Hematopoietic multipotent progenitor cell treated with erythropoietin and hydrocortisone succinate and interleukin-3 and kit ligand, for 6 days (in vitro differentiated cells): ENCODE measurements around the gene GNAI3.

Experiments used
- DNase-seq: peaks from one replicate; pipeline ENCODE4 v3.0.0-alpha.2; 2015

Gene GNAI3

GRCh38 chr1:109527098-109527811 is 21.2 kb upstream of the GNAI3 start:
- DNase-seq: no peak

DNA sequence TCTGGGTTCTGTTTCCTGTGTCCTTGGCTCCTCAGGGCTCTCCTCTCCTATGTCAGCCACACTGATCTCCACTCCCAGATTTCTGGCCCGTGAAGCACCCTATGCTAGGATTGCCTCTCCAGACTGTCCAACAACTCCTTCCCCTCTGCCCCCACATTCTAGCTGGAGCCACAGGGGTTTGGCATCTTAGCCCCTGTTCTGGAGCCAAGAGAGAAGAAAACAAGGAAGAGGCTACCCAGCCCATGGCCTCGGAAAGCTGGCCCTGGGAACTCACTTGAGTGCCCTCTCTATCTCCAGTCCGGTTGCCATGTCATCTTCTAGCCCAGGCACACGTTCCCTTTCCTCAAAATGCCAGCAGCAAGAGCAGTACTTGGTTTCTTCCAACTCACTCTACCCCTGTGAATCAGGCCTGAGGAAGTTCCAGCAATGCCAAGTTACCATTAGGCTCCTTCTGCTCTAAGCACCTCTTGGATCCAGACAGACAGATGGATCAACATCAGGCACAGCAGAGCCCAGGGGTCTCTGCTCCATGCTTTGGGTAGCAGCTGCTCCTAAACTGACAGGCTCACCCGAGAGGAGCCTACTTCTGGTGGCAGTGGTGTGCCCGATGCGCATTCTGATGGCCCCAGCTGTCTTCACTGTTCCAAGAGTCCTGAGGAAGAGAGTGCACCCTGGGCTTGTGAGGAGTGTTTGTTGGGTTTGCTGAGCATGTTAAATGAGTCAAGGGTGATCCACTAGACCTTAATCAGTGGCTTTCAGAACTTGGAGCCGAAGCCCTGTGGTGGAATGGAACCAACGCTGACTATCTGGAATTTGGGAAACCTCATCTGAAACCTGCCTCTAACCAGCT is 20.3 kb upstream of the GNAI3 start:
- DNase-seq: no peak

DNA sequence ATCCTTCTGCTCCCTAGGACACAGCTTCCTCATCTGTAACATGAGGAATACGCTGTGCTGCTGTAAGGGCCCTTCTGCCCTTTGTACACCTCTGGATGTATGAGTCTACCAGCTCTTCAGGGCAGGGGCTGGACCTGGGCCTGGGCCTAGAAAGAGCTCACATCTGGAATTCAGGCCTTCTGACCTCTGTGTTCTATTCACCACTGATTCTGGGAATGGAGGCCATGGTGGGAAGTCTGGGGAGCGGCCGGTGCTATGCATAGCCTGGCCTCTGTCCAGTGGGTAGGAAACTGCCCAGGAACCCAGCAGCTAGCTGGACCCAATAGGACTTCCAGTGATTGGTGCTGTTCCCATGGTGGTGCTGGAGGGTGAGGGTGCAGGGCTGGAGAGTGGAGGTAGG is 19.7 kb upstream of the GNAI3 start:
- no peak for DNase-seq

DNA sequence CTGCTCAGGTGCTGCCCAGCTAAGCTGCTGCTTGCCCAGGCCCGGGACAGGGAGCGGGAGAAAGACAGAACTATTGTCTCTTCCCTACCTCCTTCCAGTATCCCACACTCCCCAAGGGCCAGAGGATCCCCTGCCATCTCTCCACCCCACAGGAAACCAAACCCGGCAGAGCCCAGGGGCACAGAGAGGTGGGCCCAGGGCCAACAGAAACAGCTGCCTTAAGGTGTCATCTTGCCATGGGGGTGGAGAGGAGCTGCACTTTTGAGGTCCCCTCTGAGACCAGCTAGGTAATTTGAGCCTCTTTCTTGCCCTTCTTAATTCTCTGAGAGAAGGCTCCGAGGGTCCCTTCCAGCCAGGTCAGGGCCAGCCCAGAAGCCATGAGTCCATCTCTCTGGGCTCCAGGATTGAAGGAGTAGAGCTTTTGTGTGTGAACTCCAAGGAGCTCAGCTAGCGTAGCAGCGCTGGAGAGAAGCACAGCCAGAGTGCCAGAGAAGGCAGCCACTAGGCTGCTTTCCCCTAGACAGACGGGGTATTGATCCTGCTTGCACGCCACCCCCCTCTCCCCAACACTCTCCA is 18.4 kb upstream of the GNAI3 start:
- no peak for DNase-seq

DNA sequence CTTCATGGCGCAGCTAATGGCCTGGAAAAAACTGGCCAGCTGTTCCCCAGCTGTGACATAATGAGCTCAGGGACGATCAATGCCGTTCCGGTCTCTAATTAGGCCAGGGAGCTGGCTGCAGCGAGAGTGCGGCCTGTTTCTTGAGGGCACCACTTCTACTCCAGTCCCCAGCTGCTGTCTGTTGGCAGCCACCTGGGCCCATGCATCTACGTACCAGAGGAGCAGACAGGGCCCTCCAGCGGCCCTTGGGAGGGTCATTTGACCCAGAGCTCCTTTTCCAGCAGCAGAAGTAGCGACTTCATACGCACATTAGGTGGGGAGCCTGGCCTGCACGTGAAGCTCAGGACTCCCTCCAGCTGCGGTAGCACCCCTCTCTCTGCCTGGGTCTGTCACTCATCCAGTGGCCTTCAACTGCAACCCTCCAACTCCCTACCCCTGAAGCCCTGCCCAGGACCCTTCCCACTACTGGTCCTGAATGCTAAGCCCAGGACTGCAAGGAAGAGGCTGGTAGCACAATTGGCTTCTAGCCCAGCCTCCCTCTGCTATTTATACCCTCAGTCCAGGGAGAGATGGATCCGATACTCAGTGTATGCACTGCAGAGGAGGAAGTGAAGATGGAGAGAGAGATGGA is 17.8 kb upstream of the GNAI3 start:
- no peak for DNase-seq

GRCh38 chr1:109531380-109531779 is 17.0 kb upstream of the GNAI3 start:
- no peak for DNase-seq

DNA sequence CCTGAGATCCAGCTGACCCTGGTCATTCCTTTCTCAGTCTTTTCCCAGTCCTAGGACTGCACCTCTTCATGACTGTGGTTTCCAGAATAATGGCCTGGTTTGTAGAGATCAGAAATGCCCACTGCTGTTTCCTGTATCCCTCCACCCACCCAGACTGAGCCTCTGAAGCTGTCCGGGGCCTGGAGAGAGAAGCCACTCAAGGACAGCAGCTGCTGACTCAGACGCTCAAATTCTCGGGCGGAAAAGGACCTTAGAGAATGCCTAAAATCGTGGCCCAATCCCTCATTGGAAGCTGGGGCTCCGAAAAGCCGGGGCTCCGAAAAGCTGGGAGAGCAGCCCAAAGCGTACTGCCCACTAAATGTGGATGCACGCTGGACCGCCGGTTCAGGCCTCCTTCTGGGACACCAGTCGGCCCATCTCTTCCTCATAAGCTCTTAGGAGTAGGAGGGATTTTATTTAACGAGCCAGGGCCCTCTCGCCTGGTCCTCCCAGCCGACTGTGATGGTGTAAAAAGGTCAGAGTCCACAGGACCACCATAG is 16.5 kb upstream of the GNAI3 start:
- DNase-seq: no peak

DNA sequence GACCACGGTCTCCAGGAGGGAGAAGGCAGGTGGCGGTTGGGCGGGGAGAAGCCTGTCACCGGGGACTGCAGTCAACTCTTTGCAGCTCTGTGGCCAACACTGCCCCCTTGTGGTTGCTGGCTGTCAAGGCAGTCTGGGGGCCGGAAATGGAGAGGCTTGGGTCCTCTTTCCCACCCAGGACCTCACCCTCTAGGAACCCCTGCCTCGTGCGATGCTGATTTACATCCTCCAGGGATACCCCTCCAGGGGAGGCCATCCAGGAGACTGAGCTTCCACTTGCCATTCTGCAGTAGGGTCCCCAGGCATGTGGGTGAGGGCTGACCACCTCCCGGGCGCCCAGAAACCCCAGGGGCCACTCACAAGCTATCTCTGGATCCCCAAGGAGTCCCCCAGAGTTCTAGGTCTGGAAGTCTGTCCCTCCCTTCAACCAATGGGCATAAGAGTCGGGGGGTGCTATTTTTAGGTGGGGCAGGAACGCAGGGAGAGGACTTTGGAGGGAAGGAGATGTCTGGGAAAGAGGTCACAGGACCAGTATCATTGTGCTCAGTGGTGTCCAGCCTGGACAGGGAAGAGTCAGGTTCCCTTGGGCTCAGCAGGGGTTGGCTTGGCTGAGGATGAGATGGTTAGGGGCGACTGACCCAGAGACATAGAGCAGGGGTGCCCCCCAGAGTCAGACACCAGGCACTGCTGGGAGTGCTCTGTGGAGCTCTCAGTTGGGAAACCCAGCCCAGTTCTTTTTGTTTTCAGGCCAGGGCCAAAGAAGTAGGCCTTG is 15.9 kb upstream of the GNAI3 start:
- peak; percentile 89 for DNase-seq

- no peak for DNase-seq
Observed at GRCh38 chr1:109534307-109534858, 14.0 kb upstream of the GNAI3 start.

DNA sequence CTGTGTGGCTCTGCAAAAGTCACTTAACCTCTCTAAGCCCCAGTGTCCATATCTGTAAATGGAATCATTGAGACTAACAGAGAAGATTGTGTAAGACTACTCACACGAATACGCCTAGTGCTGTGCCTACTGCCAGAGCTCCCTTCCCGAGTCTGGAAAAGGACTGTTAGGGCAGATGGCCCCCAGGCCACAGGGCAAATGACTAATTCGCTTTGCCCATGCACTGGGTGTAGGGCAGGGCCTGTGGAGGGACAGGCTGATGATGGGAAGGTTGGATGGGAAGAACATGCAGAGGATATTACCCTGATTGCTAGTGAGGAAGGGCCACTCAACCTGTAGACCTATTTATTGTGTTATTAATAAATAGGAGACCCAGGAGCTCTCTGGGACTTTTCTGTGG is 12.9 kb upstream of the GNAI3 start:
- no peak for DNase-seq

- no peak for DNase-seq
Observed at GRCh38 chr1:109535971-109536491, 12.4 kb upstream of the GNAI3 start.

GRCh38 chr1:109537450-109538178 is 10.8 kb upstream of the GNAI3 start:
- no peak for DNase-seq

DNA sequence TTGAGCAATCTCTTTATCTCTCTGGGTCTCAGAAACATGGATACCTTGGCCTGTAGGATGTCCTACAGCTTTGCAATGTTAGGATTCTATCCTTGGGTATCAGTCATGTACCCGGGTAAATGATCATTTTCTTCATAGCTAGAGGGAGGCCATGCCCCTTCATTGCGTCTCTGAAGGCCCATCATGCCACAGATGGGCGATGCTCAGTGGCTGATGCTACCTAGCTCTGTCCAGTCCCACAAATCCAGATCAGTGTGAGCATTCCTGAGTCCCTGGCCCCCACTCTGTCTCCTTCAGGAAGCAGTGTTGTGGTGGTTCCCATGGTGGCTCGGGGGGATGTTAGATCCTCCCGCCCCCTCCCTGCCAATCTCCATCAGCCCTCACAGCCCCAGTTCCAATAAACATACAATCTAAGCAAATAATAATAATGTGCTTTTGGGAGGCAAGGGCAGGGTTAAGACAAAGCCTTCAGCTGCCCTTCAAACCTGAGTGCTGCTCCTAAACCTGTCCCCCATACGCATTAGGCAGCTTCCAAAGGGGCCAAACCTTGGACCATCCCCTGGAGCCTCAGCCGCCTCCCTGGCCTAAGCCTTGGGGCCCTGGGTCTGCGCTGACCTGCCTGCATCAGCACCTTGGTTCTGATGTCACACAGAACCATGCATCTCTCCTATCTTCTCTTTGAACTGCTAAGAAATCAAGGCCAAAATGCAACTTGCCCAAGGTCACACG is 9.4 kb upstream of the GNAI3 start:
- no peak for DNase-seq

DNA sequence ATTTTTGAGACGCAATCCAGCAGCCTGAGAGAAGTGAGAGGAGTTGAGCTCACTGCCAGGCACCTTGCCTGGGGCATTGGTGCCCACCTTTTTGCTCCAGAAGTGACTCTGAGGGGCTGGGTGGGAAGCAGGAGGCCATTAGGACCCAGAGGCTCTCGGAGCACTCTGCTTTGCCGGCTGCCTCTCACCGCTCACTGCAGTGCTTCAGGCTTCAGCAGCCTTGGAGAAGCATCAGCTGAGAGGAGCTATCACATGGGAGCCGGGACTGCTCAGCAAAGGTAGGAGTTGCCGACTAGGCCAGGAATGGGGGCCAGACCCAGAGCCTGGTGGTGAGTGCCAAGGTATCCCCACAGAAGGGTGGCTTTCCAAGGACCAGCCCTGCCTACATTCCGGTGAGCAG is 8.7 kb upstream of the GNAI3 start, which contains the start of gene GPR61:
Gene GPR61 (plus strand): TSS at position 197 of the 400 bp plus-strand sequence. CDS start 3,151 bp downstream, outside the sequence.
- no peak for DNase-seq

DNA sequence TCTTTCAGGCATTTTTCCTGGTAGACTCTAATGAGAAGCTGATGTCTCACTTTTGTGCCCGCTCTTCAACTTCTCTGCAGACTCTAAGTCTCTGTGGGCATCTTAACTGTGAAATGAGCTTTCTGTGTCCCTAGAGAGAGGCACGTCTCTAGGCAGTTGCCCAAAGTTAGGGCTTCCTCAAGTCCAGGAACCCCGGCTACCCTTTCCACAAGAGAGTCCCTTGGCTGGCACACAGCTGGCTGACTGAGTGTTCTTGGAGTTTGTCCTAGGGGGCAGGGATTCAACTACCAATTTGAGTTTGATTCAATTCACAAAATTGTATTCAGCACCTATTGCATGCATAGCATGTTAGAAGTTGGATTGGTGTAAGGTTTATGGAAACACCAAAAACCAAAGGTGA is 7.3 kb upstream of the GNAI3 start:
- DNase-seq: no peak

- DNase-seq: no peak
Observed at GRCh38 chr1:109542657-109543056, 5.8 kb upstream of the GNAI3 start.

DNA sequence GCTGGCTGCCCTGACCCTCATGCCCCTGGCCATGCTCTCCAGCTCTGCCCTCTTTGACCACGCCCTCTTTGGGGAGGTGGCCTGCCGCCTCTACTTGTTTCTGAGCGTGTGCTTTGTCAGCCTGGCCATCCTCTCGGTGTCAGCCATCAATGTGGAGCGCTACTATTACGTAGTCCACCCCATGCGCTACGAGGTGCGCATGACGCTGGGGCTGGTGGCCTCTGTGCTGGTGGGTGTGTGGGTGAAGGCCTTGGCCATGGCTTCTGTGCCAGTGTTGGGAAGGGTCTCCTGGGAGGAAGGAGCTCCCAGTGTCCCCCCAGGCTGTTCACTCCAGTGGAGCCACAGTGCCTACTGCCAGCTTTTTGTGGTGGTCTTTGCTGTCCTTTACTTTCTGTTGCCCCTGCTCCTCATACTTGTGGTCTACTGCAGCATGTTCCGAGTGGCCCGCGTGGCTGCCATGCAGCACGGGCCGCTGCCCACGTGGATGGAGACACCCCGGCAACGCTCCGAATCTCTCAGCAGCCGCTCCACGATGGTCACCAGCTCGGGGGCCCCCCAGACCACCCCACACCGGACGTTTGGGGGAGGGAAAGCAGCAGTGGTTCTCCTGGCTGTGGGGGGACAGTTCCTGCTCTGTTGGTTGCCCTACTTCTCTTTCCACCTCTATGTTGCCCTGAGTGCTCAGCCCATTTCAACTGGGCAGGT is 5.0 kb upstream of the GNAI3 start:
- no peak for DNase-seq

DNA sequence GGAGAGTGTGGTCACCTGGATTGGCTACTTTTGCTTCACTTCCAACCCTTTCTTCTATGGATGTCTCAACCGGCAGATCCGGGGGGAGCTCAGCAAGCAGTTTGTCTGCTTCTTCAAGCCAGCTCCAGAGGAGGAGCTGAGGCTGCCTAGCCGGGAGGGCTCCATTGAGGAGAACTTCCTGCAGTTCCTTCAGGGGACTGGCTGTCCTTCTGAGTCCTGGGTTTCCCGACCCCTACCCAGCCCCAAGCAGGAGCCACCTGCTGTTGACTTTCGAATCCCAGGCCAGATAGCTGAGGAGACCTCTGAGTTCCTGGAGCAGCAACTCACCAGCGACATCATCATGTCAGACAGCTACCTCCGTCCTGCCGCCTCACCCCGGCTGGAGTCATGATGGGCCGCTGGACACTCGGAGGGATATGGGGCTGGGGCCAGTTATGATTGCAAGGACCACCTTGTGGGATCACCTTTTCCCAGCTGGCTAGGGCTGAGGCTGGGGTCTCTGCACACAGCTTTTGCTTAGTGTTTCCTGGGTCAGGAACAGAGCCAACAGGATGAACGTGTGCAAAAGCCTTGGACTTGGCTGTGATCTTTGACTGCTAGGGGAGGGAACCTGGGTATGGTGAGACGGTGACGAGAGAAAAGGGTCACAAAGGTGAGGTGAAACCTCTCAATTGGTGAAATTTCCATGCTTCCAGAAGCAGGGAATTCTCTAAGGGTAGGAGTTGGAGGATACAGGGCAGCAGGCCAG is 4.3 kb upstream of the GNAI3 start:
- DNase-seq: no peak
